Measurements from ENCODE around the gene PPP1R13B.
"Not testable (repeated sequence)": the region's sequence is repeated elsewhere in the genome, so short reads cannot be mapped to it uniquely, and the experiment has no call there.

PPP1R13B gene, protein sequence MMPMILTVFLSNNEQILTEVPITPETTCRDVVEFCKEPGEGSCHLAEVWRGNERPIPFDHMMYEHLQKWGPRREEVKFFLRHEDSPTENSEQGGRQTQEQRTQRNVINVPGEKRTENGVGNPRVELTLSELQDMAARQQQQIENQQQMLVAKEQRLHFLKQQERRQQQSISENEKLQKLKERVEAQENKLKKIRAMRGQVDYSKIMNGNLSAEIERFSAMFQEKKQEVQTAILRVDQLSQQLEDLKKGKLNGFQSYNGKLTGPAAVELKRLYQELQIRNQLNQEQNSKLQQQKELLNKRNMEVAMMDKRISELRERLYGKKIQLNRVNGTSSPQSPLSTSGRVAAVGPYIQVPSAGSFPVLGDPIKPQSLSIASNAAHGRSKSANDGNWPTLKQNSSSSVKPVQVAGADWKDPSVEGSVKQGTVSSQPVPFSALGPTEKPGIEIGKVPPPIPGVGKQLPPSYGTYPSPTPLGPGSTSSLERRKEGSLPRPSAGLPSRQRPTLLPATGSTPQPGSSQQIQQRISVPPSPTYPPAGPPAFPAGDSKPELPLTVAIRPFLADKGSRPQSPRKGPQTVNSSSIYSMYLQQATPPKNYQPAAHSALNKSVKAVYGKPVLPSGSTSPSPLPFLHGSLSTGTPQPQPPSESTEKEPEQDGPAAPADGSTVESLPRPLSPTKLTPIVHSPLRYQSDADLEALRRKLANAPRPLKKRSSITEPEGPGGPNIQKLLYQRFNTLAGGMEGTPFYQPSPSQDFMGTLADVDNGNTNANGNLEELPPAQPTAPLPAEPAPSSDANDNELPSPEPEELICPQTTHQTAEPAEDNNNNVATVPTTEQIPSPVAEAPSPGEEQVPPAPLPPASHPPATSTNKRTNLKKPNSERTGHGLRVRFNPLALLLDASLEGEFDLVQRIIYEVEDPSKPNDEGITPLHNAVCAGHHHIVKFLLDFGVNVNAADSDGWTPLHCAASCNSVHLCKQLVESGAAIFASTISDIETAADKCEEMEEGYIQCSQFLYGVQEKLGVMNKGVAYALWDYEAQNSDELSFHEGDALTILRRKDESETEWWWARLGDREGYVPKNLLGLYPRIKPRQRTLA

DNA sequence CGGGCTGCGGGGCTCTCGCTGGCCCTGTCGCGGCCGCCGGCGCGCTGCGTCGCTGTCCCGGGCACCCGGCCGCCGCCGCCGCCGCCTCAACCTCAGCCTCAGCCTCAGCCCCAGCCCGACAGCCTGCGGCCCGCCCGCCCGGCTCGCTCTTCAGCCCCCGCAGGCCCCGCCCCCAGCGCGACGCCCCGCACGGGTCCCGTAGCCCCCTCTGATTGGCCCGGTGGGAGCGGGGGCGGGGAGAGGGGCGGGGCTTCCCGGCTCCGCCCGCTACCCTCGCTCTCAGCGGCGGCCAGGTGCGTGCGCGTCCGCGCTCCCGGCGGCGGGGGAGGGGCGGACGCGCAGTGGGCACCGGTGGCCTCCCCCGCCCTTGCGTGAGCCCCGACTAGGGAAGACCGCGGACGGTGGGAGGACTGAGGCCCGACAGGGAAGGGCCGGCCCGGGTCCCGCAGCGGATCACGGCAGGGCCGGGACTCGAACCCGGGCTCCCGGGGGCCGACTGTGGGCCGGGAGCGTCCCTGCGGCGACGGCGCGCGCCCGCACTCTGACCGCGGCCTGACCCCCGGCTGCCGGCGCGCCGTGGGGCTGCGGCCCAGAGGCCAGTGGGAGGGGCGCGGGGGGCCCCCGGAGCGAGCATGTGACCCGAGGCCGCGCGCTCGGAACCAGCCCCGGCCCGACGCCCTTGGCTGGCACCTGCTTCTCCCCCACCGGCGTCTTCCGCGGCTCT lies at the start of gene PPP1R13B:
PPP1R13B (minus strand) TSS at position 125 of the 724 bp plus-strand sequence. CDS start 268 bp downstream, outside the sequence.
- DNase-seq = peak; percentile 94

DNA sequence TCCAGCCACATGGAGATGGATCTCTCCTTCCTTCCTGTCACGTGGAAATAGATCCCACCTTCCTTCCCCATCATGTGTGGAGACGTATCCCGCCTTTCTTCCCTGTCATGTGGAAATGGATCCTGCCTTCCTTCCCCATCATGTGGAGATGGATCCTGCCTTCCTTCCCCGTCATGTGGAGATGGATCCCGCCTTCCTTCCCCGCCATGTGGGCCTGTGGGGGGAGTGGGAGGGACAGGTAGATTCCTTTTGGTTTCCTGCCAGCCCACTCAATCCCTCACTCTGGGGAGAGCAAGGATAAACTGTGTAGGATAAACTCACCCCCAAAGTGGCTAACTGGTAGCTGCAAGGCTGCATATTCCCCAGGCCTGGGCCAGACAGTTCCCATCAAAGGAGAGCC lies 49.2 kb upstream of the PPP1R13B start:
- DNase-seq = no peak

DNA sequence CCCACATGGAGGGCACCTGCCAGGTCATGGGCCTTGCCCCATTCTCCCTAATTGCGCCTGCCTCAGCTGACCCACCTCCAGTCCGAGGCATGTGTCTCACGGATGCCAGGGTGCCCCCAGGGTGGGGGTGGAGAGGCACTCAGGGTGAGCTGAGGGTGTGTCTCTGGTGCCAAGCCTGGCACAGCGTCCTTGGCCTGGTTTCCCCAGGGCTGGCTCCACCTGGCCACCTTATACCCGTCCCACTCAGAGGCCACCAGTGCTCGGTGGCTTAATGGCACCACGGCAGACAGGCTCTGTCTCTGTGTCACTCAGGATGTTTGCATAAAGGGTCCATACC lies 47.3 kb upstream of the PPP1R13B start:
- DNase-seq = no peak

DNA sequence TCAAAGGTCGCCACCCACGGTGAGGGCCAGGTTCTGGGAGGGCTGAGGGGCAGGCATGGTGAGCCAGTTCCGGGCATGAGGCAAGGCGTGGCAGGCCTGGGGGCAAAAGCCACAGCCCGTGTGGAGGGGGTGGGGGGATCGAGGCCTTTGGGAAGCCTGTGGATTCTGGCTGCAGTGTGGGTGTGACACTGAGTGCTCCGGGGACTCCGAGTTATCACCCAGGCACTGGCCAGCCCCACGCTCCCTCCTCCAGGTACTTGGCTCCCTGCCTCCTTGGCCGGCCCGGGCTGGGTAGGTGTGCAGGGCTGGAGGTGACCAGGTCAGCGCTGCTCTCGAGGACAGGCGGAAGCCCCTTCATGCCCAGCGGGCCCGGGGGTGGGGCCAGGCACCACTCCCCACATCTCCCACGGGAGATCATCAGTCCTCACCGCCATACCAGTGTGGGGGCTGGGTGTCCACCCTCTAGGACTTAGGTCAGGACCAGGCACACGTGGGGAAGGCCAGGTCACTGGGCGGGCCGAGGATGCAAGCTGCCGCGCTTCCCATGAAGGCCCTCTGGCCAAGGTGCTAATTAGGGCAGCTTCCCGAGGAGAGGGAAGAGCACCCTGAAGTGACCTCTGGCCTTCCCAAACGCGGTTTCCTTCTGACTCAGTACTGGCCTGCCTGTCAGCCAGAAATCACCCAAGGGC lies 46.8 kb upstream of the PPP1R13B start:
- no peak for DNase-seq

DNA sequence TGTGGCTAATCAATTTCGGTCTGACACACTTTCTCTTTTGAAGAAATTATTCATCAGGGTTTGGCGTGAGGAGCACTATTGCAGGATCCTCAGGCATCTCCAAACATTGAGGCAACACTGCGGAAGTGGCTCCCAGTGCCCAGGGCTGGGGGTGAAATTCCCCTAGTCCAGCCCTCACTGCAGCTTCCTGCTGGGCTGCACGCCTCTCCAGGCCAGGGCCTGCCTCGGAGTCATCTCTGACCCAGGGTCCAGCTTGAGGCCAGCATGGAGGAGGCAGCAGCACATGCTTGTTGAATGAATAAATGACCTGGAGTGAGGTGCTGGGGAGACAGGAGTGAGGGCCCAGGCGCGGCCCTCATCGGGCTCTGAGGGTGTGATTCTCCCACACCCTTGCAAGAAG lies 44.9 kb upstream of the PPP1R13B start:
- DNase-seq = no peak

- DNase-seq = no peak
Observed at GRCh38 chr14:103891667-103892215, 44.4 kb upstream of the PPP1R13B start.

DNA sequence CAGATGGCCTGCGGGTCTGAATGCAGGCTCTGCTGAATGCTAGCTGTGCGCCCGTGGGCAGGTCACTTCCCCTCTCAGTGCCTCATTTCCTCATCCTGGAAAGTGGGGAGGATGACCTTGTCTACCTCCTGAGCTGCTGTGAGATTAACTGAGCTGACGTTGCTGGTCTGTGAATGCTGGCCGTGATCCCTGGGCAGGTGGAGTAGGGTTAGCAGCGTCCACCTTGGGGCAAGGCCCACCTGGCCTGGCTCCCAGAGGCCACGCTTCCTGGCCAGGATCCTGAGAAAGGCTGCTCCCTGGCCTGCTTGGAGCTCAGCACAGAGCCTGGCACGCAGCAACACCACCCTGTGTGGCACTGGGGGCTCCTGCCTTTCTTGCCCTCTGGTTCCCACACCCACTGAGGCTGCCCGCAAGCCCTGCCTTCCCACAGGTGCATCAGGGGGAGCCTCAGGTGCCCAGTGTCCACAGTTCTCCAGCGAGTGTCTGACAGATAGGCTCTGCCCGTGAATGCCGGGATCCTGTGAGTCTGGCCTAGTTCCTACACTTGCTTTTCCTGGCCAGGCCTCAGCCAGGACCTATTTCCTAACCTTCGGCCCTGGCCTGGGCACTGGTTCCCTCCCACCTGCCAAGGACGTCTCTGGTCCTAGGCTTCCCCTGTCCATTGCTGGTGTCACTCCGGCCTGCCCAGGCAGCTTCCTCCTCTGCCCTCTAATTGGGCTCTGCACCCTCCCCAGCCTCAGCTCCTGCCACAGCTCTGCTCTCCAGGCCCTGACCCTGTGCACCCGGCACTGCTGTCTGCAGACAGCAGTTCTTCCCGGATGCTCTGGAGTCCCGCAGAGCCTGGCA lies 43.7 kb upstream of the PPP1R13B start:
- no peak for DNase-seq

GRCh38 chr14:103890052-103890371 lies 42.6 kb upstream of the PPP1R13B start:
- DNase-seq = no peak

DNA sequence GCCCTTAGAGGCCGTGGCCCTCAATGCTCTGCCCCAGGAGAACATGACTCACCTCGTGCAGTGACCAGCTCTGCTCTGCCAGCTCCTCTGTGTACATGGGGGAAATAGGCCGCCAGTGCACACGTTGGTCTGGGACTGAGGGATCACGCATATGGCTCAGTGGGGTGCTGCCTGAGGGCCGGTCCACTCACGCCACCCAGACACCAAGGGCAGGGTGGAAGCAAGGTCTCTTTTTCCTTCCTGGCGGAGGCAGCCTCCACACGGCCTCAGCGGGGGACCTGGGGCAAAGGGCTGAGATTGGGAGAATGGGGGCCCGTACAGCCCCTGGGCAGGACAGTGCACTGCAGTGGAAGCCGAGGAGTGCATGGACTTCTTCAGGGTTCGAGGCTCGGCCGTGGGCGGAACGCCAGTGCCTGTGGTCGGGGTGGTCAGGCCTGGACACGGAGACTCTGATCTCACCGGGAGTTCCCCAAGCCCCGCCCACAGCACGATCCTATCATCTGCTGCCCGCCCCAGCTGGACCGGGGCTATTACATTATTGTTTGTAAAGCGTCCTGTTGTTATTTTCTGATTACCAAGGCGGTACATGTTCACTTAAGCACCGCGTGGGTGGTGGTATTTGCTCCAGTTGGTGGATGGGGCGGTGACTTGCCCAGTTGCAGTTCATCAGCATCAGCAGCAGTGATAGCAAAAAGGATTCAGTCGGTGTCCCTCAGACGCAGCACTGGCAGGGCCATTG lies 42.1 kb upstream of the PPP1R13B start:
- DNase-seq = no peak

- not testable (repeated sequence) for DNase-seq
Observed at GRCh38 chr14:103889002-103889312, 41.6 kb upstream of the PPP1R13B start.

DNA sequence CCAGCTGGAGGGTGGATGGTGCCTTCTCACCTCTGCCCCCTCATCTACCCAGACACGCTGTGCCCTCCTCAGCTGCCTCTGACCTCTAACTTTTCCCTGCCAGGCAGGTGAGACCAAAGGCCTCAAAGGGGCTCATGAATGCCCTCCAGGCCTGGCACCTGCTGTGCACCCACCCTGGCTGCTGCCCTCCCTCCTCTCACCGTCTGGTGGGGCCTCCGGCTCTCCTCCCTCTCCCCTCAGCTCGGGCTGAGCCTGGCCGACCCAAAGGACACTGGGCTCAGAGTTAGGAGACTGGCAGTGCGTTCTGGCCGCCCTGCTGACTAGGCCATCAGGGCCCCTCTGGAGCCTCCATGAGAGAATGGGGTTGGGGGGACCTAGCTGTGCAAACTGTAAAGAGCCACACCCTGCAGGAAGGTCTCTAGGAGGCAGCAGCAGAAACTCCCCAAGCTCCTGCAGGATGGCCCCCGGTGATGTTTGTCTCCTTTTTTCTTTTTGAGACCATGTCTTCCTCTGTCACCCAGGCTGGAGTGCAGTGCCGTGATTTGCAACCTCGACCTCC lies 40.3 kb upstream of the PPP1R13B start:
- no peak for DNase-seq

GRCh38 chr14:103887170-103887501 lies 39.8 kb upstream of the PPP1R13B start:
- DNase-seq = no peak

DNA sequence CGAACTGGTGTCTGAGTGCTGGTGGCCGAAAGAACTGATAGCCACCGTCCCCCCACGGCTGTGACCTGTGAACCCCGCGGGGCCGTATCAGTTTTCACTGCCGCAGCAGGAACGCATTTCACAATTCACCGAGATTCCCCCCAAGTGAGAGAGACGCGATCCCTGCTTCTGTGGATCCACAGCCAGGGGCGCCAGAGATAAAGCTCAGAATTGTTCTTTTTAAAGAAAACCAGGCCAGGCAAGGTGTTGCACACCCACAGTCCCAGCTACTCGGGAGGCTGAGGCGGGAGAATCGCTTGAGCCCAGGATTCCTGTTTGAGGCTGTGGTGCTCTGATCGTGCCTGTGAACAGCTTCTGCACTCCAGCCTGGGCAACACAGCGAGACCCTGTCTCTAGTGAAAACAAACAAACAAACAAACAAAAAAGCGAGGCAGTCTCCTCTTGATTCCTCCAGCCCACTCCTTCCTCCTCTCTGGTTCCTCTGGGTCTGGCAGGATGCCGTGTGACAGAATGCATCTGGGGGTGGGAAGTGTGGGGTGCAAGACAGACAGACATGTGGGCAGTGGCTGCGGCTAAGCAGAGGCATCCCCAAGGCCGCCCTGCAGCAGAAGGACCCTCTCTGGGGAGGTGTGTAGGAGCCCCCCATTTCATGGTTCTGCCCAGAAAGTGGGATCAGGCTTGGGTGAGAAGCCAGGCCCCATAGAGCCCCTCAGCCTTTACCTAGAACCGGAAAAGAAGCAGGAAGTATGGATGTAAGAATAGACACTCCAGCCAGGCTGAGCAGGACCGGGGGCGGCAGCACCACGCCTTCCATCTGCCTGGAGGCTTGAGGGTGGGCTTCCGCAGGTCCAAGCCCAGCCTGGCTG lies 39.2 kb upstream of the PPP1R13B start:
- no peak for DNase-seq

- no peak for DNase-seq
Observed at GRCh38 chr14:103885509-103885932, 38.1 kb upstream of the PPP1R13B start.

DNA sequence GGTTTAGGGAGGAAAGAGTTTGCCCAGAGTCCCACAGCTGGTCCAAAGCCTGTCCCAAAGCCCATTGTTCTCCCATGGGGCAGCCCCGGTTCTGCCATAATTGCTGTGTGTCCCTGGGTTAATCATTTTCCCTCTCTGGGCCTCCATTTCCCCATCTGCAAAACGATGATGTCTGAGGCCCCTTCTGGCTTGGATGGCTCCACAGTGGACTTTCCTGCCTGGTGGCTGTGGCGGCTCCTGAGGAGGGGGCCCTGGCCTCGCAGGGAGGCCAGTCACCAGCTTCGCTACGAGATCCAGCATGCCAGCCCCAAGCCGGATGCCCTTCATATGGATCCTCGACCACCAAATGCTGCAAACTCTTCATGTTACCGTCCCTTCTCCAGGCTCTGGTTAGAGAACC lies 37.5 kb upstream of the PPP1R13B start:
- no peak for DNase-seq

- no peak for DNase-seq
Observed at GRCh38 chr14:103883263-103883523, 35.8 kb upstream of the PPP1R13B start.

GRCh38 chr14:103882503-103883262 lies 35.3 kb upstream of the PPP1R13B start:
- no peak for DNase-seq

GRCh38 chr14:103881268-103882201 lies 34.2 kb upstream of the PPP1R13B start:
- no peak for DNase-seq
